SK-N-SH treated with all-trans-retinoic acid at 6 μM for 48 hours (cell line): ENCODE data around the gene CASTOR1.

Experiments
- ATAC-seq: fragments of 200-7000 bp; cut with Tn5 transposase; 3 replicates; pipeline ENCODE4 v1.9.1; 2020; ENCODE audit warnings: mild to moderate bottlenecking, moderate library complexity
- ARNTL ChIP-seq: fragments of 450-650 bp; formaldehyde crosslinking; IDR thresholded peaks from 2 replicates; pipeline ENCODE4 v1.5.0; 2020; ENCODE audit warnings: low read depth, mild to moderate bottlenecking, moderate library complexity, borderline replicate concordance
- BACH2 ChIP-seq: fragments of 250-450 bp; sonication (Bioruptor Pico); IDR thresholded peaks from 2 replicates; pipeline ENCODE4 v1.9.0; 2021; ENCODE audit warnings: mild to moderate bottlenecking, borderline replicate concordance
- ESRRG ChIP-seq: fragments of 250-450 bp; sonication (Bioruptor Pico); IDR thresholded peaks from 2 replicates; pipeline ENCODE4 v1.6.1; 2021; ENCODE audit warnings: mild to moderate bottlenecking
- GLIS3 ChIP-seq: fragments of 250-450 bp; sonication (Bioruptor Pico); IDR thresholded peaks from 2 replicates; pipeline ENCODE4 v1.5.0; 2020; ENCODE audit warnings: mild to moderate bottlenecking, moderate library complexity
- ISL1 ChIP-seq: fragments of 250-450 bp; sonication (Bioruptor Pico); IDR thresholded peaks from 2 replicates; pipeline ENCODE4 v2.1.2; 2022; ENCODE audit warnings: mild to moderate bottlenecking, moderate library complexity
- OSR1 ChIP-seq: fragments of 250-450 bp; sonication (Bioruptor Pico); IDR thresholded peaks from 2 replicates; pipeline ENCODE4 v1.8.0; 2022; ENCODE audit warnings: moderate library complexity, mild to moderate bottlenecking, inconsistent platforms
- POU6F1 ChIP-seq: fragments of 250-450 bp; sonication (Bioruptor Pico); IDR thresholded peaks from 2 replicates; pipeline ENCODE4 v1.8.0; 2021; ENCODE audit warnings: low read depth, mild to moderate bottlenecking, moderate library complexity, borderline replicate concordance
- PPARA ChIP-seq: fragments of 250-450 bp; sonication (Bioruptor Pico); IDR thresholded peaks from 2 replicates; pipeline ENCODE4 v1.5.0; 2020; ENCODE audit warnings: mild to moderate bottlenecking, borderline replicate concordance
- RARB ChIP-seq: fragments of 250-450 bp; sonication (Bioruptor Pico); IDR thresholded peaks from 2 replicates; pipeline ENCODE4 v1.8.0; 2021; ENCODE audit warnings: mild to moderate bottlenecking, moderate library complexity
- SNAI2 ChIP-seq: fragments of 250-450 bp; sonication (Bioruptor Pico); IDR thresholded peaks from 2 replicates; pipeline ENCODE4 v1.5.0; 2020; ENCODE audit warnings: mild to moderate bottlenecking, moderate library complexity
- TCF4 ChIP-seq: fragments of 250-450 bp; sonication (Bioruptor Pico); IDR thresholded peaks from 2 replicates; pipeline ENCODE4 v1.8.0; 2021; ENCODE audit warnings: mild to moderate bottlenecking, moderate library complexity, borderline replicate concordance
- TOX ChIP-seq: fragments of 250-450 bp; sonication (Bioruptor Pico); IDR thresholded peaks from 2 replicates; pipeline ENCODE4 v1.8.0; 2021; ENCODE audit warnings: mild to moderate bottlenecking, moderate library complexity, borderline replicate concordance
- ZFP3 ChIP-seq: fragments of 250-450 bp; sonication (Bioruptor Pico); IDR thresholded peaks from 2 replicates; pipeline ENCODE4 v1.5.0; 2020; ENCODE audit warnings: mild to moderate bottlenecking, moderate library complexity
- ZFP30 ChIP-seq: fragments of 450-650 bp; formaldehyde crosslinking; IDR thresholded peaks from 2 replicates; pipeline ENCODE4 v1.5.0; 2022; ENCODE audit warnings: mild to moderate bottlenecking, moderate library complexity
- ZNF565 ChIP-seq: fragments of 450-650 bp; formaldehyde crosslinking; conservative IDR thresholded peaks from 2 replicates; pipeline ENCODE4 v1.5.0; 2020; ENCODE audit warnings: low read depth, mild to moderate bottlenecking, moderate library complexity
- ZNF70 ChIP-seq: fragments of 450-650 bp; formaldehyde crosslinking; IDR thresholded peaks from 2 replicates; pipeline ENCODE4 v1.5.0; 2020; ENCODE audit warnings: mild to moderate bottlenecking, moderate library complexity
- ZNF8 ChIP-seq: fragments of 450-650 bp; formaldehyde crosslinking; IDR thresholded peaks from 2 replicates; pipeline ENCODE4 v1.5.0; 2020; ENCODE audit warnings: mild to moderate bottlenecking, moderate library complexity
- TF ChIP-seq, protein P1 (sequence below): fragments of 250-450 bp; sonication (Bioruptor Pico); IDR thresholded peaks from 2 replicates; pipeline ENCODE4 v1.5.1; 2021; ENCODE audit warnings: mild to moderate bottlenecking, moderate library complexity
- TF ChIP-seq, protein P2 (sequence below): fragments of 250-450 bp; sonication (Bioruptor Pico); IDR thresholded peaks from 2 replicates; pipeline ENCODE4 v1.5.1; 2020; ENCODE audit warnings: low read depth, mild to moderate bottlenecking, moderate library complexity
- TF ChIP-seq, protein P3 (sequence below): fragments of 250-450 bp; sonication (Bioruptor Pico); IDR thresholded peaks from 2 replicates; pipeline ENCODE4 v1.5.0; 2020; ENCODE audit warnings: mild to moderate bottlenecking, moderate library complexity
- TF ChIP-seq, protein P4 (sequence below): fragments of 250-450 bp; sonication (Bioruptor Pico); IDR thresholded peaks from 2 replicates; pipeline ENCODE4 v1.8.0; 2020; ENCODE audit warnings: mild to moderate bottlenecking, moderate library complexity, borderline replicate concordance

CASTOR1 gene

DNA sequence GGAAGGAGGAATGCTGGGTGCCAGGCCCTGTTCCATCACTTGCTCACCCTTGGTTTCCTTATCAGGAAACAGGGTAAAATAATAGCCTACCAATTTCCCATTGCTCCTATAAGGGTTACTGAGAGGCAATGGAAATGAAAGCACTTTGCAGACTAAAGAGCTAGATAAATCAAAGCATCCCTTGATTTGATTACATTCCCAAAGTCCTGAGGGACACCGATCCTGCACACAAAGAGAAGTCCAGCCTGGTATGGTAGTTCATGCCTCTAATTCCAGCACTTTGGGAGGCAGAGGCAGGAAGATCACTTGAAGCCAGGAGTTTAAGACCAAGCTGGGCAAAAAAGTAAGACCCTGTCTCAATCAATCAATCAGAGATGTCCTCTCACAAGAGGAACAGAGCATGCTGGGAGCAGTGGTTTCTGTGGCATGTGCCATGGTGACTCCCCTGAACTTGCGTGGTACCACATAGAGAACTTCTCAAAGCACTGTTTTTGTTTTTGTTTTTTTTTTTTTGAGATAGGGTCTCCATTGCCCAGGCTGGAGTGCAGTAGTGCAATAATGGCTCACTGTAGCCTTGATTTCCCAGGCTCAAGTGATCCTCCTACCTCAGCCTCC, 26.8 kb upstream of the CASTOR1 start:
- no peak for TF ChIP-seq ARNTL (CRISPR knock-in tag)
- no peak for TF ChIP-seq POU6F1 (CRISPR knock-in tag)
- no peak for TF ChIP-seq TOX
- TF ChIP-seq, protein P1, sequence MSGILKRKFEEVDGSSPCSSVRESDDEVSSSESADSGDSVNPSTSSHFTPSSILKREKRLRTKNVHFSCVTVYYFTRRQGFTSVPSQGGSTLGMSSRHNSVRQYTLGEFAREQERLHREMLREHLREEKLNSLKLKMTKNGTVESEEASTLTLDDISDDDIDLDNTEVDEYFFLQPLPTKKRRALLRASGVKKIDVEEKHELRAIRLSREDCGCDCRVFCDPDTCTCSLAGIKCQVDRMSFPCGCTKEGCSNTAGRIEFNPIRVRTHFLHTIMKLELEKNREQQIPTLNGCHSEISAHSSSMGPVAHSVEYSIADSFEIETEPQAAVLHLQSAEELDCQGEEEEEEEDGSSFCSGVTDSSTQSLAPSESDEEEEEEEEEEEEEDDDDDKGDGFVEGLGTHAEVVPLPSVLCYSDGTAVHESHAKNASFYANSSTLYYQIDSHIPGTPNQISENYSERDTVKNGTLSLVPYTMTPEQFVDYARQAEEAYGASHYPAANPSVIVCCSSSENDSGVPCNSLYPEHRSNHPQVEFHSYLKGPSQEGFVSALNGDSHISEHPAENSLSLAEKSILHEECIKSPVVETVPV (CRISPR knock-in tag): no peak
- TF ChIP-seq OSR1 (CRISPR knock-in tag): no peak
- no peak for TF ChIP-seq SNAI2 (CRISPR knock-in tag)
- no peak for TF ChIP-seq ZNF565 (CRISPR knock-in tag)
- TF ChIP-seq, all 23 proteins: peak for 0
- no peak for ATAC-seq

DNA sequence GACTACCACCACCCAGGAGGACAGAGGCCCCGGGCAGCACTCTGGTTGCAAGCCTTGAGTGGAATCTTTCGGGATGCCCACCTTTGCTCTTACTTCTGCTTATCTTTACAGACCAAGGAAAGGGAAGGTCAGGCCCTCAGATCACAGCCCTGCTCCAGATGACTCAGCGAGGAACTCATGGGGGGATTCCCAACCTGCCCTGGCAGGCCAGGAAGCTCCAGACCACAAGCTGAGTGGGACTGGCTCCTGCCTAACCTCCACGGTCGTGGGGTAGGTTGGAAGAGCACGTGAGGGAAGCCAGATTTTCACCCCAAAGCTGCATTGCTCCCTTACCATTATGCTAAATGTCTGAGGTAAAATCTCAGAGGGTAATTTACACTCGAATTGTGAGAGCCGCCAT, 25.6 kb upstream of the CASTOR1 start:
- no peak for ATAC-seq
- no peak for TF ChIP-seq ARNTL (CRISPR knock-in tag)
- TF ChIP-seq ZFP30 (CRISPR knock-in tag): no peak
- no peak for TF ChIP-seq ZFP3
- TF ChIP-seq RARB (CRISPR knock-in tag): no peak
- no peak for TF ChIP-seq POU6F1 (CRISPR knock-in tag)
- TF ChIP-seq ESRRG (CRISPR knock-in tag): no peak
- TF ChIP-seq, protein P2, sequence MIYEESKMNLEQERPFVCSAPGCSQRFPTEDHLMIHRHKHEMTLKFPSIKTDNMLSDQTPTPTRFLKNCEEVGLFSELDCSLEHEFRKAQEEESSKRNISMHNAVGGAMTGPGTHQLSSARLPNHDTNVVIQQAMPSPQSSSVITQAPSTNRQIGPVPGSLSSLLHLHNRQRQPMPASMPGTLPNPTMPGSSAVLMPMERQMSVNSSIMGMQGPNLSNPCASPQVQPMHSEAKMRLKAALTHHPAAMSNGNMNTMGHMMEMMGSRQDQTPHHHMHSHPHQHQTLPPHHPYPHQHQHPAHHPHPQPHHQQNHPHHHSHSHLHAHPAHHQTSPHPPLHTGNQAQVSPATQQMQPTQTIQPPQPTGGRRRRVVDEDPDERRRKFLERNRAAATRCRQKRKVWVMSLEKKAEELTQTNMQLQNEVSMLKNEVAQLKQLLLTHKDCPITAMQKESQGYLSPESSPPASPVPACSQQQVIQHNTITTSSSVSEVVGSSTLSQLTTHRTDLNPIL: no peak
- TF ChIP-seq ISL1 (CRISPR knock-in tag): no peak
- TF ChIP-seq TCF4 (CRISPR knock-in tag): no peak
- TF ChIP-seq, protein P3, sequence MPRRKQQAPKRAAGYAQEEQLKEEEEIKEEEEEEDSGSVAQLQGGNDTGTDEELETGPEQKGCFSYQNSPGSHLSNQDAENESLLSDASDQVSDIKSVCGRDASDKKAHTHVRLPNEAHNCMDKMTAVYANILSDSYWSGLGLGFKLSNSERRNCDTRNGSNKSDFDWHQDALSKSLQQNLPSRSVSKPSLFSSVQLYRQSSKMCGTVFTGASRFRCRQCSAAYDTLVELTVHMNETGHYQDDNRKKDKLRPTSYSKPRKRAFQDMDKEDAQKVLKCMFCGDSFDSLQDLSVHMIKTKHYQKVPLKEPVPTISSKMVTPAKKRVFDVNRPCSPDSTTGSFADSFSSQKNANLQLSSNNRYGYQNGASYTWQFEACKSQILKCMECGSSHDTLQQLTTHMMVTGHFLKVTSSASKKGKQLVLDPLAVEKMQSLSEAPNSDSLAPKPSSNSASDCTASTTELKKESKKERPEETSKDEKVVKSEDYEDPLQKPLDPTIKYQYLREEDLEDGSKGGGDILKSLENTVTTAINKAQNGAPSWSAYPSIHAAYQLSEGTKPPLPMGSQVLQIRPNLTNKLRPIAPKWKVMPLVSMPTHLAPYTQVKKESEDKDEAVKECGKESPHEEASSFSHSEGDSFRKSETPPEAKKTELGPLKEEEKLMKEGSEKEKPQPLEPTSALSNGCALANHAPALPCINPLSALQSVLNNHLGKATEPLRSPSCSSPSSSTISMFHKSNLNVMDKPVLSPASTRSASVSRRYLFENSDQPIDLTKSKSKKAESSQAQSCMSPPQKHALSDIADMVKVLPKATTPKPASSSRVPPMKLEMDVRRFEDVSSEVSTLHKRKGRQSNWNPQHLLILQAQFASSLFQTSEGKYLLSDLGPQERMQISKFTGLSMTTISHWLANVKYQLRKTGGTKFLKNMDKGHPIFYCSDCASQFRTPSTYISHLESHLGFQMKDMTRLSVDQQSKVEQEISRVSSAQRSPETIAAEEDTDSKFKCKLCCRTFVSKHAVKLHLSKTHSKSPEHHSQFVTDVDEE (CRISPR knock-in tag): no peak
- no peak for TF ChIP-seq PPARA (CRISPR knock-in tag)
- TF ChIP-seq, protein P4, sequence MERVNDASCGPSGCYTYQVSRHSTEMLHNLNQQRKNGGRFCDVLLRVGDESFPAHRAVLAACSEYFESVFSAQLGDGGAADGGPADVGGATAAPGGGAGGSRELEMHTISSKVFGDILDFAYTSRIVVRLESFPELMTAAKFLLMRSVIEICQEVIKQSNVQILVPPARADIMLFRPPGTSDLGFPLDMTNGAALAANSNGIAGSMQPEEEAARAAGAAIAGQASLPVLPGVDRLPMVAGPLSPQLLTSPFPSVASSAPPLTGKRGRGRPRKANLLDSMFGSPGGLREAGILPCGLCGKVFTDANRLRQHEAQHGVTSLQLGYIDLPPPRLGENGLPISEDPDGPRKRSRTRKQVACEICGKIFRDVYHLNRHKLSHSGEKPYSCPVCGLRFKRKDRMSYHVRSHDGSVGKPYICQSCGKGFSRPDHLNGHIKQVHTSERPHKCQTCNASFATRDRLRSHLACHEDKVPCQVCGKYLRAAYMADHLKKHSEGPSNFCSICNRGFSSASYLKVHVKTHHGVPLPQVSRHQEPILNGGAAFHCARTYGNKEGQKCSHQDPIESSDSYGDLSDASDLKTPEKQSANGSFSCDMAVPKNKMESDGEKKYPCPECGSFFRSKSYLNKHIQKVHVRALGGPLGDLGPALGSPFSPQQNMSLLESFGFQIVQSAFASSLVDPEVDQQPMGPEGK (CRISPR knock-in tag): no peak
- no peak for TF ChIP-seq TOX
- TF ChIP-seq BACH2 (CRISPR knock-in tag): no peak
- TF ChIP-seq SNAI2 (CRISPR knock-in tag): no peak
- no peak for TF ChIP-seq ZNF8 (CRISPR knock-in tag)
- TF ChIP-seq ZNF565 (CRISPR knock-in tag): no peak
- TF ChIP-seq ZNF70 (CRISPR knock-in tag): no peak
- TF ChIP-seq GLIS3 (CRISPR knock-in tag): no peak
